DMS114 treated with DMSO at 0.1 percent for 48 hours (cell line): ENCODE results near the gene APOBEC3B.
"Not testable (repeated sequence)": the region's sequence is repeated elsewhere in the genome, so short reads cannot be mapped to it uniquely, and the experiment has no call there.

ENCODE experiments used
- DNase-seq: peaks from one replicate; lab custom pipeline; 2025; ENCODE audit not compliant: unreplicated experiment; lab: John Stamatoyannopoulos, UW

The APOBEC3B gene

DNA sequence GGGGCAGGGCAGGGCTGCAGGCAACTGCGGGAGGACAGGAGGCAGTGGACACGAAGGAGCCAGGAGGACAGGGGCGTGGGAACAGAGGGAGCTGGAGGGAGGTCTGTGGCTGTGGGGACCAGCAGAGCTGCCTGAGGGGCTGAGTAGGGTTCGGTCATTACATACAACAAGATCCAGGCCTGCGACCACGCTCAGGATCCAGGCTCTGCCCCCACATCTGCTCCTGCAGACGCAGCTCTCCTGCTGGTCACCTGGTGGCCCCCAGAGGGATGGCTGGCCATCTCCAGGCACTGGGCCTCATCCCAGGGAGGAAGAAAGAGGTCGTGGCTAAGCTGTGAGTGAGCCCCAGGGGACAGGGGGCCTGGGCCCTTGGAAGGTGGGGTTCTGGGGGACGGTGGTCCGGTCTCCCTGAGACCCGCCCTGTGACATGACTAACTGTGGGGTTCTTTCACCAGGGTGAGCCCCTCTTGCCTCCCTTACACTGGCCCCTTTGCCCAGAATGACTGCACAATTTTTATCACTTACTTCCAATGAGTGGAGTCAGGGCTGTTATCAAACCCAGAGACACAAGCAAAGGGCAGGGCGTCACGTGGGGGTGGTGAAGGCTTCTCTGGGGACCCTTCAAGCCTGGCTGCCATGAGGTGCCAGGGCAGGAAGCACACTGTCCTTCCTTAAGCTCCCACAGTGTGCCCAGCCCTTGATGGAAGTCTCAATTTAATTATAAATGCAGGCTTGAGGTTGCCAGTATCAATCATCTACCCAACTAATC lies 31.4 kb upstream of the APOBEC3B start:
- DNase-seq: no peak

DNA sequence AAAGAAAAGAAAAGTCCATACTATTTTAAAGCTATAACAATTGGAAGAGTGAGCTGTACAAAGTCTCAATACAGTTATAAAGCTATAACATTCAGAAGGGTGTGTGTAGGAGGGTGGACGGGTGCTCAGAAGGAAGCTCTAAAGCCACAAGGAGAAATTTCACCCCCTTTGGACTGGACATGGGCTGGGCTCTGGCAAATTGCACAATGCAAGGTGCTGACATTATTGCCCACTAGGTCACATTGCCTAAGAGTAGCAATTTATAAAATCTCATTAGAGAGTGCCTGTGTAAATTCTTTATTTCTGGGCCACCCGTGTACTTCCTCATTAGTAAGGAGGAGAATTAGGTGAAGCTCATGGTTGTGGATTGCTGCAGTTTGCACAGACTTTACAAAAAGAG lies 30.4 kb upstream of the APOBEC3B start:
- DNase-seq: no peak

DNA sequence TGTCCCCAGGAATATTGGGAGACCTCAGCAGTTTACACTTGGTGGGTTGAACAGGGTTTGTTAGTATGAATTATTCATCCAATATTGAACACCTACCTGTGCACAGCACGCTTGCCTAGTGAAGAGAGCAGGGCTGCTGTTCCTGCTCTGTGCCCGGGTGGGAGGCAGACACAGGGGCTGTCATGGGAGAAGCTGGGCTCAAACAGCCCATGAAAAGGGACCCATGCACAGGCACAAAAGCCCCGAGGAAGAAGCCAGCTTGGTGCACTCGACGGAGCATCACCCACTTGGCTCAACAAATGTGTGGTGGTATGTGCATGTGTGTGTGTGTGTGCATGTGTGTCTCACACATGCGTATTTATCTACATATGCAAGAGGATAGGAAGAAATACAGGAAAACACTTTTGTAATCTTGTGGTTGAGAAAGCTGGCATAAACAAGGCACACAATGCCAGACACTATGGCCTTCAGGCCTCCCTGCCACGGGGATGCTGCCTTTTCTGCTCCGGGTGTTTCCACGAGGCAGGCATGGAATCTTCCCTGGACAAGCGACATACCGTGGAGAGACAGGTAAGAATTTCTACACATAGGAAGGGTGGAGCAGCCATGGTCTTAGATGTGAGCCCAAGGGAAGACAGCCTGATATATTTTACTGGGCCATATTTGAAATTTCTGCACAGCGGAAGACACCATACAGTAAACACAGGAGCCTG lies 29.7 kb upstream of the APOBEC3B start:
- DNase-seq: no peak

DNA sequence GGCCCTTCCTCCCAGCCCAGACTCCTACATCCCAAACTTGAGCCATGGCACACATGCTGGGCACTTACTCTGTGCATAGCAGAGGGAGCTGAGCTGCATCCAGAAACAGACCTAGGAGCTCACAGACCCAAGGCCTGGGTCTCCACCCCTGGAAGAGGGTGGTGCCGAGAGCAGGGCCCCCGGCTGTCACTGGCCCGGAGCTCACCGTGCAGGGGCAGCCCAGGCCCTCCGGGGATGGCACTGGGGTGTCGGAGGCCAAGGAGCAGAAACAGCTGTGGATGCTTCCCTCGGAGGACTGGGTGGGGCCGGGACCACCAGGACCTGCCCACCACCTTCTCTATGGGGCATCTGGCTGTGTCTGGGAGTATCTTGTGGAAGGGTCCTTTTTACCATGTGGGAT lies 29.1 kb upstream of the APOBEC3B start:
- no peak for DNase-seq

DNA sequence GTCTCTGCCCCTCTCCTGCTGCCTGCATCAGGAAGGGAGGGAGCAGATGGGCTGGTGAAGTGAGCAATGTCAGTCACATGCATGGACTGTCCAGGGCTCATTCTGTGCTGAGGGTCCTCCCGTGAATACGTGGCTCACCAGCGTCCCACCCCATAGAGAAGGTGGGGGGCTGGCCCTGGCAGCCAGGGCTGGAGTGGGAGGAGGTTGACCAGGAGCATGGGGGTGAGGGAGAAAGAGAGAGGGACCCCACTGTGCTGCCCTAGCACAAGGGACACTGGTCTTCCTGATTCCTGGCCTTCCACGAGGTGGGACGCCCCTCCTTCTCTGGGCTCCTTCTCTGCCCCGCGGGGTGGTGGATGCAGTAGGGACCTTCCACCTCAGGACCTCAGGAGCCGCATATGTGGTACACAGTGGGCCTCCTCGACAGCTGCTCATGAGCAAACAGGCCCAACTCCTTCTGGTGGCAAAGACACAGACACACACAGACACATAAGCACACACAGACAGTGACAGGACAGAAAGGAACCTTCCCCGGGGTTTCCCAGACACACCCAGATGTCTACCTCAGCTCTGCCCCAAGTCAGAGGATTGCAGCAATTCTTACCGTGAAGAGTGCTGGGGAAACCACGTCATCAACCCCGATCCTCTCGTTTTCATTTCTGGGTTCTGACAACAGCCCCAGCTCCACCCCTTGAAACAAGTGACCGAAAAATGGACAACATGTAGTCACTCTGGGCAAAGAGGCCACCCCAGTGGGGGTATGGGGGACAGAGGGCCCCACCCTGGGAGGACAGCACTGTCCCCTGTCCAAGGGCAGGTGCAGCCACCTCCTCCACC lies 28.4 kb upstream of the APOBEC3B start:
- DNase-seq: no peak

DNA sequence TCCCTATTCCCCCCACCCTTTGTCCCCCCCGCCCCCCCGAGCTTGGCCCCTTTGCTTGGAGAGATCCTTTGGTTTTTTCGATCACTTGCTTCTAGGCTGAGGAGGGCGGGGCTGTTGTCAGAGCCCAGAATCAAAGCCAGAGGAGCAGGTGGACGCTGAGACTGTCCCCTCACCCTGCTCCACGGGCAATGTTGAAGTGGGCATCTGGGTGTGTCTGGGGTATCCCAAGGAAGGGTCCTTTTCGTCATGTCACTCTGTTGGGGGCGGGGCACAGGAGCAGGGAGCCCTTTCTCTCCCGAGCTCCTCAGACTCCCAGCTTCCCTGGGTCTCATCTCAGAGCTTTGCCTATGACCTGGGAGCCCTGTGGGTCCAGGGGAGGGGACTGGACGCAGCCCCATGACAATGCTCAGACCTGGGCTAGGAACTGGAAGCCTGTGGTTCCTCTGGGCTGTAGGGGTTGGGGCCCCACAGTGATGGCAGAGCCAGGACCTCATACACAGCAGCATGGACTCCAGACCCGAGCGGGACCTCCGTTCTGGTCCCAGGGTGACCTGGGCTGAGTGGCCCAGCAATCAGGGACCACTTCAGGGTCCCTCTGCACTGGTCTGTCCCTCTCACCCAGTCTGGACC lies 27.6 kb upstream of the APOBEC3B start:
- no peak for DNase-seq

DNA sequence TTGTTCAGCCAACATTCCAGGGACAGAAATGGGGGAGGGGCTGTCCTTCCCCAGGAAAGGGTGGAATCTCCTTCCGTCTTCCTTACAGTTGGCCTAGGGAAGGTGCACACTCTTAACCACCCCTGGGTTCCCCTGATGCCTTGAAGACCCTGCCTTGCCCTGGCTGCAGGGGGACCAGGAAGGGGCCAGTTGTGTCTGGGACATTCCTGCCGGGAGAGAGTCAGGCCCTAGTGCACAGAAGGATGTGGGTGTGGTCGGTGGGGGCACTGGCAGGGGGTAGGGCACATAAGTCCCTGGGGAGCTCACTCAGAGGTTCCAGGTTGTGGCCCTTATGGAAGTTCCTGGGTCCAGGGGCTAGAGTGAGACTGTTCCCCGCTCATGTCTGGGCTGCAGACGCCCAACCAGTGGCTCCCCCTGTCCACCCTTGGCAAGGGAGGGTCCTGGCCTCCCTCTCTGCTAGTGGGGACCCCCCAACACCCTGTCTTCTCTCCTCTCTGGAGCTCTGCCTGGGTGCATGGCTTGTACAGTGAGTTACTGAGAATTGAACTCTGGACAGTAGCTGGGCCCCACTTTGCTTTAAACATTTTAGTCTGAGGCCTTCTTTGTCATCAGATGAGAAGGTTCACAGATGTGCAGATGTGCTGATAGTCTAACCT lies 26.8 kb upstream of the APOBEC3B start:
- no peak for DNase-seq

DNA sequence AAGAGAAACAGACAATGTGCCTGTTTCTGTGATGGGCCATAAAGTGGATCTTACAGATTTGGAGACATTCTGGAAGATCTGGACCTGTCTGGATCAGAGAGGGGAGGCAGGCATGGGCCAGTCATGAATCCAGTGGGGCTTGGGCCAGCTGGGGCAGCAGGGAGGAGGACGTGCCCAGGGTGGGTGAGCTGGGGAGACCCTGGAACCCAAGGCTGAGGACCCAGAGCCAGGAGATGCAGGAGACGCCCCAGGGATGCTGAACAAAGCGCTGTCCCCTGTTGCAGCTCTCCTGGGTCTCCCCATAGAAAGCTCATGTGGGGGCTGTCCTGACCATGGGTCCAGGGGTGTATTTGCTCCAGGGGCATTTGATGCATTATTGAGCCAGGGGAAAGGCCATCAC lies 26.2 kb upstream of the APOBEC3B start:
- DNase-seq: no peak

DNA sequence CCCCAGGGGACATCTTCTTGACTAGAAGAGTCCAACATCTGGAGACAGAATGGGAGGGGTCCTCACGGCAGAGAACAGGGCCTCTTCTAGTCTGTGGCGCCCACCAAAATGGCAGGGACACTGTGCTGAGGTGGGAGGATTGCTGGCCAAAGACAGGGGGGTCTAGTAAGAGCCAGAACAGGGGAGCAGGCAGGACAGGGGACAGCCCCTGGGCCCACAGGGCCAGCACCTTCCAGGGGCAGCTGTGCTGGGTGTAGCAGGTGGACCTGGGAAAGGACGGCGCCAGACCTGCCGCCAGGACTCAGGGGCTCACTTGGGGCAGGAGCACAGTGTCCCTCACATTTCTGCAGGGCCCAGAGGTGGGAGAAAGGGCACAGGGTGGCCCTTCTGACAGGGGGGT lies 25.6 kb upstream of the APOBEC3B start:
- DNase-seq: no peak

DNA sequence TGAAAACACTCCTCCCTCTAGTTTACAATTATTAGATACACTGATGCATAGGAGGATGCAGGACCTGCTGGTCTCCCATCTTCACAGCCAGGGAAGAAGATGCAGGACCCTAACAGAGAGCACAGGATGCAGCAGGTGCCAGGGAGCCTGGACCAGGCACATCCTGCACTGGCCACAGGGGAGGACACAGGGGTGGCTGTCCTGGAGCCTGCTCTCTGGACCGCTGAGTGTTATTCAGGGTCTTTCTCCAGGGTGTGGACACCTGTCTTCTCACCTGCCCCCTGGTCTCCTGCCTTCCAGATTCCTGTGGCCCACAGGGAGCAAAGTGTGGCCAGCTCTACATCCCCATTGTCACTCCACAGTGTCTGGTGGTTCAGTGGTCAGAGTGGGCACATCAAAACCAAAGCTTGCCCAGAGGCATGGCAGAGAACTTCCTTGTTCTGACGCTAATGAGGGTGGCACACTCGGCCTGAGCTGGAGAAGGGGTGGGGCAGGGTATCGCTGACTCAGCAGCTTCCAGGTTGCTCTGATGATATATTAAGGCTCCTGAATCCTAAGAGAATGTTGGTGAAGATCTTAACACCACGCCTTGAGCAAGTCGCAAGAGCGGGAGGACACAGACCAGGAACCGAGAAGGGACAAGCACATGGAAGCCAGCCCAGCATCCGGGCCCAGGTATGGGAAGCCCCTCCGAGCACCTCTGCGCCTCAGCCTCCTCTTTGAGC lies 24.9 kb upstream of the APOBEC3B start, which contains the start of gene APOBEC3A:
Gene APOBEC3A (plus strand): TSS at position 564 of the 725 bp plus-strand sequence. CDS start 83 bp downstream, at position 647.
- no peak for DNase-seq

DNA sequence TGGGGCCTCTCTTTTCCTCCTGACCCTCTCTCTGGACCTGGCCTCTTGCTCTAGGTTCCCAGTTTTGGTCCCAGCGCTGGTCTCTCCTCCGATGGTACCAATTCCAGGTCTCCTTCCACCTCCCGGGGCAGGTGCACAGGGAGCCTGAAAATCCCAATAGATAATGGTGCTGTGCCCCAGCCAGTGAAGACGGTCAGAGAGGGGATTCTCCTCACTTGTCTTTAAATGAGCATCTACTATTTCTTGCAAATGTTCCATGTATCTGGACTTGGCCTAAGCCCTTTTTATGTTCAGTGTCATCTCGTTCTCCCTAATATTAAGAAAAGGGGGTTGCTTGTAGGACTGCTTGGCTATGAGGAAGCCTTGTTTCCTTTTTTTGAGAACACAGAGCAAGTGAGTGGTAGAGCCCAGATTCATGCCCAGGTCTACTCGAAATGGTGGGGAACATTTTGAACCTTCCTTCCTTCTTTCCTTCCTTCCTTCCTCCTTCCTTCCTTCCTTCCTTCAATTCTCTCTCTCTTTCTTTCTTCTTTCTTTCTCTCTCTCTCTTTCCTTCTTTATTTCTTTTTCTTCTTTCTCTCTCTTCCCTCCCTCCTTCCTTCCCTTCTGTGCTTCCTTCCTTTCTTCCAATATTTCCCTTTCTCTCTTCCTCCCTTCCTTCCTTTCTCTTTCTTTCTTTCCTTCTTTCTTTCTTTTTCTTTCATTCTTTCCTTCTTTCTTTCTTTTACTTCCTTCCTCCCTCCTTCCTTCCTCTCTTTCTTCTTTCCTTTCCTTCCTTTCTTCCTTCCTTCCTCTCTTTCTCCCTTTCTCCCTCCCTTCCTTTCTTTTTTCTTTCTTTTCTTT lies 24.1 kb upstream of the APOBEC3B start:
- DNase-seq: no peak

DNA sequence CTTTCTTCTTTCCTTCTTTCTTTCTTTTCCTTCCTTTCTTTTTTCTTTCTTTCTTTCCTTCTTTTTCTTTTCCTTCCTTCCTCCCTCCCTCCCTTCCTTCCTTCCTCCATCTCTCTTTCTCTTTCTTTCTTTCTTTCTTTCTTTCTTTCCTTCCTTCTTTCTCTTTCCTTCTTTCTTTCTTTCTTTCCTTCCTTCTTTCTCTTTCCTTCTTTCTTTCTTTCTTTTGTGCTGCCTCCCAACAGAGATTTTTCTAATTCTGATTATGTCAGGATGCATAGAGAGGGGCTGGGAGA lies 23.6 kb upstream of the APOBEC3B start:
- DNase-seq: not testable (repeated sequence)

DNA sequence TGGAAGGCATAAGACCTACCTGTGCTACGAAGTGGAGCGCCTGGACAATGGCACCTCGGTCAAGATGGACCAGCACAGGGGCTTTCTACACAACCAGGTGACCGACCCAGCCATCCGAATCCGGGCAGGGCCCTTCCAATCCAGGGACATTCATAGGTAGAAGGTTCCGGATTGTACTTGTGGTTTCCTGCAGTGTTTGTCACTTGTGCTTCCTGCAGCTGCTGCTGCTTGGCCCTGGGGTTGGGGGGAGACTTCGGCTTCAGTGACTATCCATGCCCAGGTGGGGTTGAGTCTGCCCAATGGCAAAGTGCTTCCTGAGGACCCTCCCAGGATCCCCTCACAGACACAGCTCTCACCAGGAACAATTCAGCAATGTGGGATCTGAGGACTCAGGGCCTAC lies 22.6 kb upstream of the APOBEC3B start:
- no peak for DNase-seq

DNA sequence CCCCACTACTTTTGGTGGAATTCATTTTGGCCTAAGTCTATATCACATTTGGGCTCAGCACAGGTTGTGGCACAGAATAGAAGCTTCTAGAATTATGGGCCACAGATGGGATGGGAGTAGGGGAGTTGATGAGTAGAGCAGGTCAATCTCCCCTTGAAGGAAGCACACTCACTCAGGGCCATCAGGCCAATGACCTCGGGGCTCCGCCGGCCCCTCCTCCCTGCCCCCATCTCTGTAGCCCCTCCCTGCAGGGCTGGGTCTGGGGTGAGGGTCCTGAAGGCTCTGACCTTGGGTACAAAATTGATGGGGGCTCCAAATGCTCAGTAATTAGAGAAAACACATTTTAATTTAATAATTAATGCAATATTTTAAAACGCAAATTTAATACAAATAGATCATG lies 21.5 kb upstream of the APOBEC3B start:
- DNase-seq: not testable (repeated sequence)

DNA sequence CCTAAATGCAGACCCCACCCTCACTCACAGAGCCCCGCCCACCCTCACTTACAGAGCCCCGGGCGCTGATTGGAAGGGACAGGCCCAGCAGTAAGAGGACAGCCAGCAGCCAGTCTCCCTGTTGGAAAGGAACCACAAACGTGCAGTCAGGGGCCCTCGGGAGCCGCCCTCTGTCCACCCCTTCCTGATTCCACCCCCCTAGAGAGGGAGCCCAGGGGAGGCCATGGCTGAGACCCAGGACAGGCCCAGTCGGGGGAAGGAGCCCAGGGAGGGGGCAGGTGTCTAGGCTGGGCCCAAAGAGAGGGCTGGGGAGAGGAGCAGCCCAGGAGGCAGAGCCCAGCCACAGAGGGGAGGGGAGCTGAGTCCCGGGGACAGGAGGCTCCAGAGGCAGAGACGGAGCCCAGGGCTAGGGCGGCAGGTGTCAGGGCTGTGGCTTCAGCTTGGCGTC lies 18.8 kb upstream of the APOBEC3B start:
- DNase-seq: not testable (repeated sequence)

DNA sequence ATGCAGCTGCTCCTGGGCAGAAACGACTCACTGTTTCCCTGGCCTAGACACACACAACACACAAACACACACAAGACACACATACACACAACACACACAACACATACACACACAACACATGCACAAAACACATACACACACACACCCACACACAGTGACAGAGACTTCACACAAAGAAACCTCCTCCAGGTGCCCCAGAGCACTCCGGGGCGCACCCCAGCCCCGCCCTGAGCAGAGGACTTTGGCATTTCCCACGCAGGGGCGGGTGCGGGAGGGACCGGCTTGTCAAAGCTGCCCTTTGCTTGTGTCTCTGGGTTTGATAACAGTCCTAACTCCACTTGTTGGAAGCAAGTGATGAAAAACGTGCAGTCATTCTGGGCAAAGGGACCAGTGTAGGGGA lies 18.3 kb upstream of the APOBEC3B start:
- DNase-seq: no peak

DNA sequence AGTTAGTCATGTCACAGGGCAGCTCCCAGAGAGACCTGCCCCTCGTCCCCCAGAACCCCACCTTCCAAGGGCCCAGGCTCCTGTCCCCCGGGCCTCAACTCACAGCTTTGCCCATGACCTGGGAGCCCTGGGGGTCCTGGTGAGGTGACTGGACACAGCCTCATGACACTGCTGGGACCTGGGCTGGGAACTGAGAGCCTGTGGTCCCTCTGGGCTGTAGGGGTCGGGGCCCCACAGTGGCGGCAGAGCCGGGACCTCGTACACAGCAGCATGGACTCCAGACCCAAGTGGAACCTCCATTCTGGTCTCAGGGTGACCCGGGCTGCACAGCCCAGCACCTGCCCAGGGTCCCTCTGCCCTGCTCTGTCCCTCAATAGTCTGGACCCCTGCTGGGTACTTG lies 17.8 kb upstream of the APOBEC3B start:
- no peak for DNase-seq

DNA sequence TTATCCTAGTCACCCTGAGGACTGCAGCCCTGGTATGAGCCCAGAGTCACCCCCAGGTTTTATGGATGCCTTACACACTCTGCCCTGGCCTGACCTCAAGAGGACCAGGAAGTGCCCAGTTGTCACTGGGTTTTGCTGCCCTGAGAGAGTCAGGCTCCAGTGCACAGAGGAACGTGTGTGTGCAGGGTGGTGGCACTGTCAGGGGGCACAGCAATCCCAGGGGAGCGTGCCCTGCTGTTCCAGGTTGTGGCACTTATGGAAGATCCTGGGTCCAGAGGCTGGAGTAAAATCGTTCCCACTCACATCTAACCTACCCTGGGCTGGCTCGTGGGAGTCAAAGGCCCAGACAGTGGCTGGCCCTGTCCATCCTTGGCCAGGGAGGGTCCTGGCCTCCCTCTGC lies 17.2 kb upstream of the APOBEC3B start:
- DNase-seq: no peak
